Activated T-cell treated with anti-CD3 and anti-CD28 coated beads for 1 hour (primary cell): ENCODE measurements around the gene PRKCH.

Experiments
- DNase-seq: peaks from one replicate; pipeline ENCODE4 v3.0.0-alpha.2; 2020; ENCODE audit warnings: low read depth

Gene PRKCH

GRCh38 chr14:61365667-61366212, 44.4 kb downstream of the PRKCH start:
- no peak for DNase-seq

DNA sequence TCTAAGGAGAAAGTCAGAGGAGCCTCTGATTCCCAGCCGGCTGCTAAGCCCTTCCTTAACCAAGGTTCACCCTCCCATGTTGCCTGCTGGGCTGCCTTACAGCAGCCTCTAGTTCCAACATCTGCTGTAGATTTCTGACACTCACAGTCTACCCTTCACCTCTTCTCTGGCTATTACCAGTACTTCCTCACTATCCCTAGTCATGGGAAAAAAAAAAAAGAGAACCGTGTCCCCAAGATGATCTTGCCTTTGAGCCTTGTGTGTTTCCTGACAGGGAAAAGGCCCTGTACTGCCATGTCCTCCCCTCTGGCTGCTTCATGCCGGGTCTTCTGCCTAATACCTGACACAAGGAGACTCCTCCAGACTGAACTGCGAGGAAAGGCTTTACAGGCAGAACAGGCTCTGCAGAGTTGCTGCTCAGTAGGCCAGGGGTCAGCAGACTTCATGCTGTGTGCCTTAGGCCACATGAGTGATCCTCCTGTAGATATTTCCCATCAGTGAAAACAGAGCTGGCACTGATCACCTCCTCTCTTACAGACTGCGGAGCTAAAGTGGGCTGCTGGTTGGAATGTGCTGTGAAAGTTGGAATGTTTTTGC, 46.8 kb downstream of the PRKCH start:
- no peak for DNase-seq

DNA sequence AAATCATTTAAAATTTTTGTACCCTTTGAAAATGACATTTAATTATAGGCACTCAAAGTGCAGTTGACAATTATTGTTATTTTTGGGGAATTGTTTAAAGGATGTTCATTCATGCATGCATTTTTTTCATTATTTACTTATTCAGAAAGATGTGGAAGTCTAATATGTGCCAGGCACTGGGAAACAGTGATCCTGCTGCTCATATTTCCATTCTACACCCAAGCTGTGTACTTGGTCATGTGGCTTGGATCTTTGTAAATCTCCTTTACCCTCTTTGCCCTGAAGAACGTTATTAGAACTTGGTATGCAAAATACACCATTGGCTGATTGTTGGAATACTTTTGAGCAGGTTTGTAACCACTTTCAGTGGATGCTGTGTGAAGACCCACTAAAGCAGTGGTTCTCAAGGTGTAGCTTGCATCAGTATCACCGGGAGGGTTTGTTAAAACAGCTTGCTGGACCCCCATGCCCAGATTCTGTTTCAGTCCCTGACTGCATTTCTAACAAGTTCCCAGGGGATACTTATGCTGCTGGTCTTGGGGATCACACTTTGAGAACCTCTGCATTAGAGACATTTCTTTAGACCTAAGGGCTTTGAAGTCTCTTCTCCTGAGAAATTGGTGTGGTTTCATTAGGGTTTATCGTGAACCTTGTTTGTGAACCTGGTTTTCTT, 47.5 kb downstream of the PRKCH start:
- DNase-seq = no peak

DNA sequence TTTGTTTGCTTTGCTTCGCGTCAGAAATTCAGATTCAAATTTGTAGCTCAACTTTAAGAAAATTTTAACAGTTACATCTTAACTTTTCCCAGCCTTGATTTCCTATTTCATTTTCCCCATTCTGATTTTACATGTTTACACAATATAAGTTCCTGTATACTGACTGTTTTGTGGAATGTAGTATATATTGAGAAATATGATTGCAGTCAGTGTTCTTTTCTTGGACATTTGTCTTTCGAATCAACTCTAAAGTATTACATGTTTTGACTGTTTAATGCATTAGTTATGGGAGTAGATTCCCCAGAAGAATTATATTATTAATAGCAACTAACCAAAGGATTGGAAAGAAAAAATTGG, 48.1 kb downstream of the PRKCH start:
- no peak for DNase-seq

DNA sequence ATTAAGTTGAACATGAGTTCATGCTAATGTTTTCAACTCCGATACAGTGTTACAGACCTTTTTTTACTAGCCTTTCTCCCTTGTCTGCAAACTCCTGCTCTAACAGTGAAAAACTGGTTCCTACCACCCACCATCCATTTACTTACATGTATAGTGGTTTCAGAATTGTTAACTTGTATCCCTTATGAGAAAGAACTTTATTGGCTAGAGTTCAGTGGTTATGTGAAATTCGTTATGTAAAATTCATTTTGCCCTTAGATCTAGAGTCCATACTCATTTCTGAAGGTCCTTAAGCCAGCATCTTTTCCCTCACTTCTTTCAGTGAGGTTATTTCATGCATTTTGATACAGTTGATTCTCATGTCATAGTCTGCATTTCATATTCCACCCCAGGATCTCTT, 51.0 kb downstream of the PRKCH start:
- no peak for DNase-seq

DNA sequence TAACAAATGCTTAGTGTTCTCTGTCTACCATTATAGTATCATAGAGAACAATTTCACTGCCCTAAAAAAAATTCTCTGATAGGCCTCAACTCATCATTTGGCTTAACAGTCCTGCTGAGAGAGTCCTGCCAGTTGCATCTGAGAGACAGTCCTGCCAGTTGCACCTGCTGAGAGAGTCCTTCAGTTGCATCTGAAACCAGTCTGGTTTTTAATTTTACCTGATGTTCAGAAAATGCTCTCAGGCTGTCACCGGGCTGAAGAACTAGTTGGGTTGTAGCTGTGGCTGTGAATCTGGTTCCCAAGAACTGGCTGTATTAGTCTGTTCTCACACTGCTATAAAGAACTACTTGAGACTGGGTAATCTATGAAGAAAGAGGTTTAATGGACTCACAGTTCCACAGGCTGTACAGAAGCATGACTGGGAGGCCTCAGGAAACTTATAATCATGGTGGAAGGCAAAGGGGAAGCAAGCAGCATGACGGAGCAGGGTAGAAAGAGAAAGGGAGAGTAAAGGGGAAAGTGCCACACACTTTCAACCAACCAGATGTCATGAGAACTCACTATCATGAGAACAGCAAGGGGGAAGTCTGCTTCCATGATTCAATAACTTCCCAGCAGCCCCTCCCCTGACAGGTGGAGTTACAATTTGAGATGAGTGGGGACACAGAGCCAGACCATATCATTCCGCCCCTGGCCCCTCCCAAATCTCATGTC, 51.6 kb downstream of the PRKCH start:
- no peak for DNase-seq

DNA sequence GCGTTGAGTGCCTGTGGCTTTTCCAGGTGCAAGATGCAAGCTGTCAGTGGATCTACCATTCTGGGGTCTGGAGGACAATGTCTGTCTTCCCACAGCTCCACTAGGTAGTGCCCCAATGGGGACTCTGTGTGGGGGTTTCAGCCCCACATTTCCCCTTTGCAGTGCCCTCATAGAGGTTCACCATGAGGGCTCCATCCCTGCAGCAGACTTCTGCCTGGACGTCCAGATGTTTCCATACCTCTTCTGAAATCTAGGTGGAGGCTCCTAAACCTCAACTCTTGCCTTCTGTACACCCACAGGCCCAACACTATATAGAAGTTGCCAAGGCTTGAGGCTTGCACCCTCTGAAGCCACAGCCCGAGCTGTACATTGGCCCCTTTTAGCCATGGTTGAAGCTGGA, 52.9 kb downstream of the PRKCH start:
- DNase-seq = no peak

DNA sequence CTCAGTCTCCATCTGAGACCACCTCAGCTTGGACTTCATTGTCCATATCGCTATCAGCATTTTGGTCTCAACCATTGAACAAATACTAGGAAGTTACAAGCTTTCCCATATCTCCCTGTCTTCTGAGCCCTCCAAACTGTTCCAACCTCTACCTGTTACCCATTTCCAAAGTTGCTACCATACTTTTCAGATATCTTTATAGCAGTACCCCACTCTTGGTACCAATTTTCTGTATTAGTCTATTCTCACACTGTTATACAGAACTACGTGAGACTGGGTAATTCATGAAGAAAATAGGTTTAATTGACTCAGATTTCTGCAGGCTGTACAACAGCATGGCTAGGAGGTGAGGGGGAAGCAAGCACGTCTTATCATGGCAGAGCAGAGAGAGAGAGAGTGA, 53.8 kb downstream of the PRKCH start:
- DNase-seq = no peak

DNA sequence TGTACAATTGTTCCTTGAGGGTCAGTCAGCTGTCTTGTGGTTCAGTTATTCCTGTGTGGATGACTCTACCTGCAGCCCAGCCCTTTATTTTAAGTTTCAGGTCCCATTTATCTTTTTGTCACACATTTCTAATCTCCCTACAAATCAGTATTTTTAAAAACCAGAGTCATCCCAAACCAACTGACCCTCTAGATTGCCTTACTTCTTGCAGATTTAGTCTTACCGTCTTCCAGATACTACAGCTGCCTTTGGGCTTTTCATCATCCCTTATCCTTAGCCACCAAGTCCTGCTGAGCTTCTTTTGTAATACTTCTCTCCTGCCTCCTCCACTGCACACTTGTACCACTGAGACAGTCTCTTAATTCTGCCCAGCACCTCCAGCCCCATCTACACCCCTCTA, 54.9 kb downstream of the PRKCH start:
- no peak for DNase-seq

DNA sequence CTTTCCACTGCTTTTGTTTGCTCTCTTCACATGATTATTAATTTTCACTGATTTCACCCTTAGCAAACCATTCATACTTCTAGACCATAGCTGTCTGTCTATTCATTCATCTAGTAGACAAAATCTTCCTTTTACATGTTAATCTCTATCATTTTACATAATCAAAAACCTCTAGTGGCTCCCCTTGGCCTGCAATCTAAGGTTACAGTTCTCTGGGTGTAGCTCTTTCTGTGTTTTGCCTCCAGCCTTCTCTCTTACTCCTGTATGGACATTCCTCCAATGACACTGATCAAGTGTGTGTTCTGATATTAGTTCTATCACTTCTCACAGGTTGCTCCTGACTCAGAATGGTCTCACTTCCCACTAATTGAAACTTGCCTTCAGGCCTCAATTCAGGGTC, 56.4 kb downstream of the PRKCH start:
- DNase-seq = no peak

- no peak for DNase-seq
Measured at GRCh38 chr14:61379639-61380184, 58.3 kb downstream of the PRKCH start.

- DNase-seq = no peak
Measured at GRCh38 chr14:61380984-61381383, 59.6 kb downstream of the PRKCH start.

DNA sequence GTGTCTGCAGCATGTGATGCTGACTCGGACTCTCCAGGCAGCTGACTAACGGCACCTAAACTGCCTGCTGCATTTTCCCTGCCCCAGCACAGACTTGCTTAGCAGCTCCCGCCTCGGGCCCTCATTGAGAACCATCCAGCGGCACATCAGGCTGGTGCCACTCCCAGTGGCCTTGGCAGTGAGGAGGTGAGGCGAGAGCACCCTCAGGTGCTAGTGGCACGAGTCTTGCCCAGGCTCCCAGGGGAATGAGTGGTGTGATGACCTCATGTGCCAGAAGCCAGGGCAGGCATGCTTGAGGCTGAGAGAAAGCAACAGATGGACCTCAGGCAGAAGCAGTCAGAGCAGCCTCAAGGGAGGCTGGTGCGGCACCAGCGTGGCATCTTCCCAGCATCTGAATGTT, 60.2 kb downstream of the PRKCH start:
- no peak for DNase-seq

DNA sequence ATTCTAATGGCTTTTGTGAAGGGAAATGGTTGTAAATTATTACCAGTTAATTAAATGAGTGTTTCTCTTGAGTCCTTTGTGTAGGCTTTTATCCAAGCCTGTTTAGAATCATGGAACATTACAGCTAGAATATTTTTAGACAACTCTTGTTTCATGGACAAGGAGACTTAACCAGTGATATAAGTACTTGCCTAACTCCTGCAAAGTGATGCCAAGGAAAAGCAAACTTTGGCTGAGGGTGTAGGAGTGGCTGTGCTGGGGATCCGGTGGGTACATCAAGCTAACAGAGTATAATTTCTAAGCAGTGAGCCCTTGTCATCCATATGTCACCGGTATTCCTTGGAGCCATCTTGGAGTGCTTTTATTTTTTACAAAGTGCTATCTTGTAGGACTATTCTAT, 61.5 kb downstream of the PRKCH start:
- DNase-seq = no peak

- no peak for DNase-seq
Measured at GRCh38 chr14:61385002-61385685, 63.8 kb downstream of the PRKCH start.

GRCh38 chr14:61386173-61386772, 64.9 kb downstream of the PRKCH start:
- no peak for DNase-seq

GRCh38 chr14:61387076-61387475, 65.7 kb downstream of the PRKCH start:
- no peak for DNase-seq

- no peak for DNase-seq
Measured at GRCh38 chr14:61388173-61388975, 67.0 kb downstream of the PRKCH start.

GRCh38 chr14:61388976-61389576, 67.7 kb downstream of the PRKCH start:
- no peak for DNase-seq

DNA sequence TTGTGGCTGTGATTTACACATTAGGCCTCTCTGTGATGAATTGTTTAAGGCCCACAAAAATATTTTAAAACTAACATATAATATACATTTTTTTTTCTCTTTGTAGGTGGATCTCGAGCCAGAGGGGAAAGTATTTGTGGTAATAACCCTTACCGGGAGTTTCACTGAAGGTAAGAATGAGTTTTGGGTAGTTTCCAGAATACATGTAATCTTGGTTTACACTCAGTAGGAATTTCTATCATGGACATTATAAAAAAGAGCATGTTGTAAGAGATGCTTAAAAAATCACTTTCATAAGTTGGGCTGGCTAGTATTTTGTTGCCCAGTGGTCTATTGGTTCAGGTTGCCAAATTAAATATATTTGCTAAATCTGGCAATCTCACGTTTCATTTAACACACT, 69.7 kb downstream of the PRKCH start:
- no peak for DNase-seq

DNA sequence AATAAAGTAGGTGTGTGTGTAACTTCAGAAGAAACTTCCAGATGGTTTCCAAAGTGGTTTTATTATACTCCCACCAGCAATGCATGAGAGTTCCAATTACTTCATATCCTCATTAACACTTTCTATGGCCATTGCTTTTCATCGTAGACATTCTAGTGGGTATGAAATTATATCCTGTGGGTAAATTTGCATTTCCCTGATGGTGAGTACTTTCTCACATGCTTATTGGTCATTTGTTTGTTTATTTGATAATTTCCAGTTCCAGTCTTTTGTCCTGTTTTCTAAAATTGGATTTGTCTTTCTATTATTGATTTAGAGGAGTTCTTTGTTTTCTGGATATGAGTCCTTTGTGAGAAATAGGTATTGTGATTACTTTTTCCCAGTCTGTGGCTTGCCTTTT, 70.9 kb downstream of the PRKCH start:
- DNase-seq = no peak
